ENCODE data around the gene PAPOLB. TPM values are rescaled to one million over a fixed set of nuclear protein-coding genes. Genes with fewer than 3 reads are reported as not detected.

The PAPOLB gene
- total RNA-seq, 1 donor from 2014 or later, result 0.07 TPM

- no peak for DNase-seq
- Mint-ChIP-seq H3K9me3 (no peaks in the 10 kb centered on the region), H3K27ac (no peak overlapping the region), H3K4me3 (no peak overlapping the region), H3K36me3 (ENCODE audit: low read depth) (no peaks in the 10 kb centered on the region), H3K27me3 (peaks cover 7% of the 10 kb centered on the region), H3K4me1 (no peaks in the 10 kb centered on the region)
- ChIA-PET CTCF (no interaction called here), POLR2A (no interaction called here)
- intact Hi-C loops (cut with micrococcal nuclease), result no loop called here
- TF ChIP-seq CTCF (IDR thresholded peaks at IDR 0.05), result no peak
- no peak for ATAC-seq (ENCODE audit: low read depth)
Measured at GRCh38 chr7:4820967-4821471, 40.8 kb downstream of the PAPOLB start.

GRCh38 chr7:4820405-4820966 lies 41.3 kb downstream of the PAPOLB start:
- H3K27ac Mint-ChIP-seq, result no peak overlapping the region
- H3K9me3 Mint-ChIP-seq, result no peaks in the 10 kb centered on the region
- CTCF ChIA-PET, result no interaction called here
- no peaks in the 10 kb centered on the region for H3K4me1 Mint-ChIP-seq
- H3K4me3 Mint-ChIP-seq, result no peak overlapping the region
- peaks cover 7% of the 10 kb centered on the region for H3K27me3 Mint-ChIP-seq
- POLR2A ChIA-PET, result no interaction called here
- no peak for TF ChIP-seq CTCF (IDR thresholded peaks at IDR 0.05)
- ATAC-seq (ENCODE audit: low read depth) (no peak), DNase-seq (no peak)
- intact Hi-C loops (cut with micrococcal nuclease), result no loop called here
- no peaks in the 10 kb centered on the region for H3K36me3 Mint-ChIP-seq (ENCODE audit: low read depth)

- Mint-ChIP-seq H3K27me3 (peaks cover 8% of the 10 kb centered on the region), H3K9me3 (no peaks in the 10 kb centered on the region), H3K36me3 (ENCODE audit: low read depth) (no peaks in the 10 kb centered on the region), H3K27ac (no peak overlapping the region), H3K4me3 (no peak overlapping the region), H3K4me1 (no peaks in the 10 kb centered on the region)
- CTCF ChIA-PET, result no interaction called here
- no peak for DNase-seq
- POLR2A ChIA-PET, result no interaction called here
- no peak for TF ChIP-seq CTCF (IDR thresholded peaks at IDR 0.05)
- no peak for ATAC-seq (ENCODE audit: low read depth)
- intact Hi-C loops (cut with micrococcal nuclease), result no loop called here
Measured at GRCh38 chr7:4819560-4820404, 42.0 kb downstream of the PAPOLB start.

GRCh38 chr7:4818000-4818794 lies 43.6 kb downstream of the PAPOLB start:
- TF ChIP-seq CTCF (IDR thresholded peaks at IDR 0.05), result no peak
- ATAC-seq (ENCODE audit: low read depth) (no peak), DNase-seq (no peak)
- H3K4me1 Mint-ChIP-seq, result no peaks in the 10 kb centered on the region
- CTCF ChIA-PET, result no interaction called here
- intact Hi-C loops (cut with micrococcal nuclease), result no loop called here
- H3K9me3 Mint-ChIP-seq, result no peaks in the 10 kb centered on the region
- H3K27ac Mint-ChIP-seq, result no peak overlapping the region
- H3K4me3 Mint-ChIP-seq, result no peak overlapping the region
- no peaks in the 10 kb centered on the region for H3K36me3 Mint-ChIP-seq (ENCODE audit: low read depth)
- POLR2A ChIA-PET, result no interaction called here
- peaks cover 23% of the 10 kb centered on the region for H3K27me3 Mint-ChIP-seq

All from activated B cell treated with CpG ODN at 0.5 μM for 24 hours (primary cell).